Inflammatory macrophage treated with lipopolysaccharide for 4 hours (primary cell): Measurements from ENCODE around the gene RDH14.

ENCODE experiments used
- DNase-seq: peaks from one replicate; pipeline ENCODE4 v3.0.0-alpha.2; 2020

RDH14 gene

GRCh38 chr2:18519914-18520450, 40.5 kb downstream of the RDH14 start:
- DNase-seq, result no peak

DNA sequence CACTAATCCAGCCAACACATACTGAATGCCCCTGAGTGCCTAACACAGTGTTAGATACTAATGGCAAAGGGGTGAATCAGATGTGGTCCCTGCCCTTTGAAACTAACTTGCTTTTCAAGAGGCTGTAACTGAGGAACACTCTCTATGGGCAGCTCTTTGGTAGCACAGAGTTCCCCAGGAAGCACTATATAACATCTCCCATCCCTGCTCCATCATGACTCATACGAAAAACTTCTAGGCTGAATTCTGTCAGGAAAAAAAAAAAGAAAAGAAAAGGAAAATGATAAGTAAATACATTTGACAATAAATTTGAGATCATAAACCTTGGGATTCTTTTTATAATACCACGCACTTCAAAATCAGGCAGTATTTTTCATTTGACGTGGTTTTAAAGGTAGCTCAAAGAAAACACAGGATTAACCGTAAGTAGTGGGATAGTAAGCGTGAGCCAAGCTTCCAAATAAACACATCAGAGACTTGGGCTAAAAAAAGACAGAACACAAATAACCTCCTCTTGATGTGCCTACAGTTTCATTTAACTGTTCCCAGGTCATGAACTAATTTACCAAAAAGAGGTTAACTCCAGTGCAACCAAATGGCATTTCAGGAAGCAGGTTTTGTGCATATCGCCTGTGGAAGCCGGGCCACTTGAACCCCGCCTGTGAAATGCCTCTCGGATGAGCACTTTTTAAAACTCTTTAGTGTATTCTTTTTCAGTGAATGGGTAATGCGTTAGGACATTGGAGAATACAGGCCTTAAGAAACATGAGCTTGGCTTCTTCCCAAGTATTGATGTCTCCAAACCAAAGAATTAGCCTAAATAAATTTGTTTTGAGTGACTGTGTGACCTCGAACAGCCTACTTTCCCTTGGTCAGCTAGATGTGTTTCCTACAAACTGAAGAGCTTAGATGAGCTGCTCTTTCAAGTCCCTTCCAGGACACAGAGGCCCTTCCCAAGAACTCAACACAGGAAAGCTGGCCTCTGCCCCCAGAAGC, 42.0 kb downstream of the RDH14 start:
- DNase-seq, result no peak

DNA sequence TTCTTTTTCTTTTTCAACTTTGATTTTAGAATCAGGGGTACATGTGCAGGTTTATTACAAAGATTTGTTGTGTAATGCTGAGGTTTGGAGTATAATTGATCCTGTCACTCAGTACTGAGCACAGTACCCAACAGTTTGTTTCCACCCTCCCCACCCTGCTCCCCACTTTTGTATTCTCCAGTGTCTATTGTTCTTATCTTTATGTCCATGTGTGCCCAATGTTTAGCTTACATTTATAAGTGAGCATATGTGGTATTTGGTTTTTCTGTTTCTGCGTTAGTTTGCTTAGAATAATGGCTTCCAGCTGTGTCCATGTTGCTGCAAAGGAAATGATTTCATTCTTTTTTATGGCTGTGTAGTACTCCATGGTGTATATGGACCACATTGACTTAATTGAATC, 43.1 kb downstream of the RDH14 start:
- no peak for DNase-seq

GRCh38 chr2:18516112-18516511, 44.3 kb downstream of the RDH14 start:
- no peak for DNase-seq

DNA sequence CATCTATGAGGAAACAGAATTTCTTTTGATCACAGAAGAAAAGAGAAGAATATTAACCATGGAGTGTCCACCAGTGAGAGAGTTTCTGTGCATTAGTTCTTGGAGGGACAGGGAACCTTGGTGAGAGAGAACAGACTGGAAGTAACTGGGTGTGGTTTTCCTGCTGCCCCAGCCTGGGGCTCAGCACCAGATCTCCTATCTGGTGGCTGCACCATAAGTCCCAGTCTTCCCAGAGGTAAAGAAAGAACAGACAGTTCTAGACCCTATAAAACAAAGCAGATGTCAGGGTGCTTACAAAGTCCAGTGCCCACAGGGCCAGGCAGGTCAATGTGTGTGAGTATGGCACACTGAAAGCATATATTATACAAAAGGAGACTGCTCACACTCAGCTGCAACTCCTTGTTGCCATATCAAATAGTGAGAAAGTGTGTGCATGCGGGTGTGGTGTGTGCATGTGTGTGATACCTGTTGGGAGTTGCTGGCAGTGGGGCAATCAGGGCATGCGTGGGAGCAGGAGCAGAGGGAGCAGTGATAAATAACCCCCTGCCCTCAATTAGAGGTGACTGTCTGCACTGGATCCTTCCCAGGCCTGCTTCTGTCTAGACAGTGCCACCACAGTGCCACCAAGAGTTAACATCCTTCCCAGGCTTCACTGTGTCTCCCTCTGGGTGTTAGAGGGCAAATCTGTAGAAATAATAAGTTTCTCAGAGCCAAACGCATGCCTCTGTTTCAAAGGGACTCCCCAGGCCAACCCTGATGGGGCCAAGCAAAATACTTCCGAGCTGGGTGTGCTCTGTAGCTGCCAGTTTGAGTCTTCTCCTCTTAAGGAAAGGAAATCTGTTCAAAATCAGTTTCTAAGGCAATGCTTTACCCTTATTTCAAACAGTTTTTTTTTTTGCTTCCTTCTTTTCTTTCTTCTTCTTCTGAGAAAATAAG, 45.7 kb downstream of the RDH14 start:
- DNase-seq, result no peak

DNA sequence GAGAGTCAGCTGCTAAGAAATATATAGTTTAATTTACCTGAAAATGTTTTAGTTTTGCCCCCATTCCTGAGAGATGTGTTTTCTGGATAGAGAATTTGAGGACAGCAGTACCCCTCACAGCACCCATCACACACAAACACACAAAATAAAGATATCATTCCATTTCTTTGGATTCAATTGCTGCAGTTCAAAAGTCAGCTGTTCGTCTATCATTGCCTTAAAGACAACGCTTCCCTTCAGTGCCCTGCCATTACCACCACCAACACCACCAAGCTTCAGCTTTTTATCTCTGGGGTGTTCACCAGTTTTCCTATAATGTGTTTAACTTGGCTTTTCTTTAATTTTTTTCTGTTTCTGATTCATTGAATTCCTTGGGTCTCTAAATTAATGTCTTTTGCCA, 49.7 kb downstream of the RDH14 start:
- DNase-seq, result no peak

- peak; percentile 66 for DNase-seq
Observed at GRCh38 chr2:18506883-18507509, 53.5 kb downstream of the RDH14 start.

DNA sequence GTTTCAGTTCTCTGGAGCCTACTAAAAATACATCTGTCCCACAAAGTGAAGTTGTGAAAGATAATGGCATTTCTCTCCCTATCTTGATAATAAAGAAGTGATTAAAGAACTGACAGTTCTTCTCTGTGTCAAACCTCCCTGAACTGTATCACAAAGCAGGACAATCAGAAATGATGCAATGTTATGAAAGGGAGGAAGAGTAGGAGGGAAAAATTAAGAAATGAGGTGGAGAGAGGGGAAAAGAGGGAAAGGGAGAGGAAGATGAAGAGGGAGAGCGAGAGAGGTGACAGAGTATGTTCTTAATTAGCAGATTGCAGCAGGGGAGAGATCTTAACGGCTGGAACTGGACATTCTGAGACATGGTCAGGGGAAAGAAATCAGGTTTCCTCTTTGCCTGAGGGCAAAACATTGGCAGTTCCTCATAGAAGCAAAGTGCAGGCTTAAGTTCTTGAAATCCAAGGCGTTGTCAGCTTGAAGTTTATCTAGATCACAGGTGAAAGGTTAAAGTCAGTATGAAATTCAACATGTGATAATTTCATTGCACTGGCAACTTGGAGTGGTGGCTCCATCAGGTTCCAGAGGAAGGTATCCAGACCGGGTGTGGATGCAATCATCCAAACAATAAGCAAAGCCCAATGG, 54.6 kb downstream of the RDH14 start:
- no peak for DNase-seq
